HepG2 (cell line): ENCODE data around the gene PLPP3. TPM values are rescaled to one million over a fixed set of nuclear protein-coding genes. Genes with fewer than 3 reads are reported as not detected.

Source experiments
- ATAC-seq: fragments of 200-7000 bp; cut with Tn5 transposase; 3 replicates; pipeline ENCODE4 v1.9.1; 2020; ENCODE audit warnings: mild to moderate bottlenecking, moderate library complexity
- BruUV-seq: library from RNA; stranded (reverse); fragments of 400-500 nt; replicated peaks from 2 replicates; lab custom pipeline; 2021; lab: Mats Ljungman, UMichigan
- CTCF ChIA-PET: fragments of 300-600 bp; formaldehyde crosslinking; extraction: SDS; loops from one replicate; lab custom pipeline; 2021; ENCODE audit warnings: low total read pairs, inconsistent platforms, low intra/inter-chr PET ratio; lab: Yijun Ruan, JAX
- POLR2A ChIA-PET: fragments of 350-600 bp; sonication (Branson Sonifier 250); formaldehyde crosslinking; loops from one replicate; lab custom pipeline; 2020; ENCODE audit warnings: antibody characterized with exemption, inconsistent platforms; lab: Yijun Ruan, JAX
- DNase-seq: peaks from one replicate; pipeline ENCODE4 v3.0.0-alpha.2; 2015; ENCODE audit warnings: low spot score
- FAIRE-seq: peaks from 3 replicates; lab custom pipeline; 2011; peaks lifted over from hg19 to GRCh38; lab: Jason Lieb, UNC
- H2AFZ ChIP-seq: one replicate; pipeline ENCODE4 v1.6.1; 2011; ENCODE audit warnings: low read length, inconsistent platforms
- H3K27ac ChIP-seq: fragments of 300-600 bp; 3 replicates; pipeline ENCODE4 v1.8.0; 2011; ENCODE audit warnings: mixed run types, mild to moderate bottlenecking, mixed read lengths, low read length, inconsistent platforms; ENCODE audit not compliant: insufficient read depth; ENCODE audit errors: extremely low read length
- H3K27me3 ChIP-seq, 2 experiments: fragments of 200-600 bp in 1 of 2; 2 replicates in 1 of 2; 3 replicates in 1 of 2; pipeline versions ENCODE4 v1.6.0 to v1.8.0; 2011; ENCODE audit warnings: low read length in 2 of 2, mild to moderate bottlenecking in 2 of 2, moderate library complexity in 2 of 2, inconsistent platforms in 1 of 2; ENCODE audit not compliant: insufficient read depth in 2 of 2, control insufficient read depth in 1 of 2
- H3K36me3 ChIP-seq, 2 experiments: fragments of 200-600 bp in 1 of 2; replicated peaks in 1 of 2; 2 replicates in 1 of 2; 3 replicates in 1 of 2; pipeline versions ENCODE4 v1.5.1 to v1.8.0; 2011; ENCODE audit warnings: low read length in 2 of 2, inconsistent platforms in 1 of 2; ENCODE audit not compliant: insufficient read depth in 2 of 2, control insufficient read depth in 1 of 2
- H3K4me1 ChIP-seq: 2 replicates; pipeline ENCODE4 v1.5.1; 2012; ENCODE audit warnings: low read length, inconsistent platforms; ENCODE audit not compliant: insufficient read depth
- H3K4me2 ChIP-seq: 2 replicates; pipeline ENCODE4 v1.6.0; 2011; ENCODE audit warnings: low read depth, low read length, inconsistent platforms
- H3K4me3 ChIP-seq, 3 experiments: fragments of 200-600 bp in 1 of 3; sonication (generic), shearing (Covaris generic) in 1 of 3; replicated peaks in 1 of 3; 2 replicates each; pipeline ENCODE4 v1.5.1; 2011 to 2016; ENCODE audit warnings: low read length in 3 of 3, inconsistent platforms in 2 of 3, low read depth in 2 of 3, mild to moderate bottlenecking in 2 of 3, control low read depth in 1 of 3, mixed read lengths in 1 of 3; ENCODE audit not compliant: insufficient read depth in 1 of 3
- H3K79me2 ChIP-seq: one replicate; pipeline ENCODE4 v1.6.1; 2011; ENCODE audit warnings: low read length, inconsistent platforms; ENCODE audit not compliant: insufficient read depth
- H3K9ac ChIP-seq: 2 replicates; pipeline ENCODE4 v1.6.0; 2011; ENCODE audit warnings: mild to moderate bottlenecking, low read depth, low read length, inconsistent platforms; ENCODE audit not compliant: insufficient read depth
- H3K9me3 ChIP-seq: 2 replicates; pipeline ENCODE4 v1.5.1; 2012; ENCODE audit warnings: mild to moderate bottlenecking, low read length
- H4K20me1 ChIP-seq: 2 replicates; pipeline ENCODE4 v1.6.0; 2011; ENCODE audit warnings: inconsistent platforms, mild to moderate bottlenecking, low read length, moderate library complexity; ENCODE audit not compliant: insufficient read depth
- ETV6 ChIP-seq: sonication (generic); formaldehyde crosslinking; conservative IDR thresholded peaks from 2 replicates; pipeline ENCODE4 v1.4.0; 2020; ENCODE audit warnings: missing genetic modification reagents
- FOSL1 ChIP-seq: sonication (generic); formaldehyde crosslinking; IDR thresholded peaks from 2 replicates; pipeline ENCODE4 v1.9.0; 2021; ENCODE audit warnings: missing genetic modification reagents, borderline replicate concordance
- HDAC2 ChIP-seq: sonication (generic); formaldehyde crosslinking; IDR thresholded peaks from 2 replicates; pipeline ENCODE4 v1.4.0; 2020; ENCODE audit warnings: missing genetic modification reagents
- SPEN ChIP-seq: sonication (generic); formaldehyde crosslinking; IDR thresholded peaks from 2 replicates; pipeline ENCODE4 v1.5.1; 2020; ENCODE audit warnings: low read depth, mild to moderate bottlenecking, missing genetic modification reagents
- ZFP82 ChIP-seq: sonication (generic); formaldehyde crosslinking; IDR thresholded peaks from 2 replicates; pipeline ENCODE4 v1.5.1; 2020; ENCODE audit warnings: mild to moderate bottlenecking, missing genetic modification reagents, borderline replicate concordance
- ZNF256 ChIP-seq: sonication (generic); formaldehyde crosslinking; conservative IDR thresholded peaks from 2 replicates; pipeline ENCODE4 v1.4.0; 2020; ENCODE audit warnings: missing genetic modification reagents
- ZNF709 ChIP-seq: sonication (generic); formaldehyde crosslinking; IDR thresholded peaks from 2 replicates; pipeline ENCODE4 v1.5.0; 2020; ENCODE audit warnings: mild to moderate bottlenecking, missing genetic modification reagents
- WGBS: methylation state at CpG from one replicate; pipeline ENCODE4 v1.1.6; 2017; ENCODE audit warnings: low lambda C conversion rate; 5-methylcytosine and 5-hydroxymethylcytosine counted together
- in situ Hi-C: cut with HindIII; loops from 2 replicates; pipeline ENCODE4 v1.10.0; 2017; ENCODE audit warnings: low pct_unique_long_range_greater_than_20kb; ENCODE audit not compliant: extremely low pct_ligation_motif_present
- intact Hi-C: fragments of 100-400 bp; cut with micrococcal nuclease; formaldehyde crosslinking; loops from one replicate; pipeline ENCODE4 v1.10.0; 2022; ENCODE audit not compliant: unreplicated experiment
- polyA plus RNA-seq, 8 experiments: library from polyadenylated mRNA; depleted of rRNA in 3 of 8; stranded (reverse) in 7 of 8; unstranded in 1 of 8; fragments of >200 nt; fragmentation: Illumina TruSeq in 4 of 8; extraction: Trizol in 4 of 8; gene quantifications; 2 replicates each; pipeline versions ENCODE4 v1.2.1 to v1.2.3, GENCODE V29; 2011 to 2016; ENCODE audit warnings: low read depth in 4 of 8, missing spikeins in 1 of 8, mixed read lengths in 1 of 8; ENCODE audit not compliant: insufficient read depth in 1 of 8
- total RNA-seq, 5 experiments: library from RNA; depleted of rRNA; stranded (reverse); fragments of >200 nt; fragmentation: Illumina TruSeq; extraction: Trizol; gene quantifications; 2 replicates each; pipeline ENCODE4 v1.2.3, GENCODE V29; 2016; ENCODE audit warnings: low read depth in 1 of 5
- TF ChIP-seq, protein P1 (sequence below): sonication (generic); formaldehyde crosslinking; IDR thresholded peaks from 2 replicates; pipeline ENCODE4 v1.5.1; 2020; ENCODE audit warnings: missing genetic modification reagents, mild to moderate bottlenecking, borderline replicate concordance
- TF ChIP-seq, protein P2 (sequence below): sonication (generic); formaldehyde crosslinking; conservative IDR thresholded peaks from 2 replicates; pipeline ENCODE4 v1.4.0; 2020; ENCODE audit warnings: missing genetic modification reagents

The PLPP3 gene
- total and polyA plus RNA-seq, 2 of the 13 experiments (the other 11 are each of a cell fraction or from before 2014, with no cell fraction given) = 49.7 to 65.8 TPM

GRCh38 chr1:56533621-56534020 lies 45.7 kb downstream of the PLPP3 start (continued):
- TF ChIP-seq, protein P1, sequence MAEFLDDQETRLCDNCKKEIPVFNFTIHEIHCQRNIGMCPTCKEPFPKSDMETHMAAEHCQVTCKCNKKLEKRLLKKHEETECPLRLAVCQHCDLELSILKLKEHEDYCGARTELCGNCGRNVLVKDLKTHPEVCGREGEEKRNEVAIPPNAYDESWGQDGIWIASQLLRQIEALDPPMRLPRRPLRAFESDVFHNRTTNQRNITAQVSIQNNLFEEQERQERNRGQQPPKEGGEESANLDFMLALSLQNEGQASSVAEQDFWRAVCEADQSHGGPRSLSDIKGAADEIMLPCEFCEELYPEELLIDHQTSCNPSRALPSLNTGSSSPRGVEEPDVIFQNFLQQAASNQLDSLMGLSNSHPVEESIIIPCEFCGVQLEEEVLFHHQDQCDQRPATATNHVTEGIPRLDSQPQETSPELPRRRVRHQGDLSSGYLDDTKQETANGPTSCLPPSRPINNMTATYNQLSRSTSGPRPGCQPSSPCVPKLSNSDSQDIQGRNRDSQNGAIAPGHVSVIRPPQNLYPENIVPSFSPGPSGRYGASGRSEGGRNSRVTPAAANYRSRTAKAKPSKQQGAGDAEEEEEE (CRISPR knock-in tag) = no peak
- TF ChIP-seq SPEN (no peak), HDAC2 (CRISPR knock-in tag) (no peak), ZNF709 (CRISPR knock-in tag) (no peak), ZNF256 (no peak)

- DNase-seq (no peak), ATAC-seq (no peak), FAIRE-seq (no peak)
- Histone ChIP-seq H3K27ac (peak overlapping the region; percentile 61), H3K9me3 (no peaks in the 10 kb centered on the region), H3K27me3 (no peaks in the 10 kb centered on the region), H3K4me3 (no peak overlapping the region; a peak in 1 of 6 replicates), H3K36me3 (peaks cover 27 to 80% of the 10 kb centered on the region in 2 experiments), H2AFZ (no peak overlapping the region), H3K4me2 (peak overlapping the region; percentile 14; the same call in 1 of the 2 replicates), H3K79me2 (peaks cover 95% of the 10 kb centered on the region), H3K4me1 (peaks cover 83% of the 10 kb centered on the region), H4K20me1 (no peaks in the 10 kb centered on the region; the same call in none of the 2 replicates), H3K9ac (no peak overlapping the region)
- TF ChIP-seq ETV6 (CRISPR knock-in tag) (no peak), FOSL1 (no peak), ZFP82 (CRISPR knock-in tag) (0 out of 2 replicates have a peak, but pooled peaks have one; percentile 34)
- TF ChIP-seq, protein P2, sequence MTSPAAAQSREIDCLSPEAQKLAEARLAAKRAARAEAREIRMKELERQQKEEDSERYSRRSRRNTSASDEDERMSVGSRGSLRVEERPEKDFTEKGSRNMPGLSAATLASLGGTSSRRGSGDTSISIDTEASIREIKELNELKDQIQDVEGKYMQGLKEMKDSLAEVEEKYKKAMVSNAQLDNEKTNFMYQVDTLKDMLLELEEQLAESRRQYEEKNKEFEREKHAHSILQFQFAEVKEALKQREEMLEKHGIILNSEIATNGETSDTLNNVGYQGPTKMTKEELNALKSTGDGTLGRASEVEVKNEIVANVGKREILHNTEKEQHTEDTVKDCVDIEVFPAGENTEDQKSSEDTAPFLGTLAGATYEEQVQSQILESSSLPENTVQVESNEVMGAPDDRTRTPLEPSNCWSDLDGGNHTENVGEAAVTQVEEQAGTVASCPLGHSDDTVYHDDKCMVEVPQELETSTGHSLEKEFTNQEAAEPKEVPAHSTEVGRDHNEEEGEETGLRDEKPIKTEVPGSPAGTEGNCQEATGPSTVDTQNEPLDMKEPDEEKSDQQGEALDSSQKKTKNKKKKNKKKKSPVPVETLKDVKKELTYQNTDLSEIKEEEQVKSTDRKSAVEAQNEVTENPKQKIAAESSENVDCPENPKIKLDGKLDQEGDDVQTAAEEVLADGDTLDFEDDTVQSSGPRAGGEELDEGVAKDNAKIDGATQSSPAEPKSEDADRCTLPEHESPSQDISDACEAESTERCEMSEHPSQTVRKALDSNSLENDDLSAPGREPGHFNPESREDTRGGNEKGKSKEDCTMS = no peak
- 89% methylated on average over 3 of the region's 3 CpGs for WGBS
- ChIA-PET POLR2A (interaction anchor here (1.1 to 2.4 kb wide), 5 partner anchors 22 to 118 kb away, joined by 3 to 9 read pairs (median 6); no protein-coding TSS in a partner anchor), CTCF (no interaction called here)
- in situ Hi-C loops (no loop called here), intact Hi-C loops (no loop called here)
- BruUV-seq = no TSS peak
These were observed 46.2 kb downstream of the PLPP3 start for GRCh38 chr1:56533197-56533596.
